Fibroblast of pulmonary artery (primary cell): Measurements from ENCODE around the gene HPCAL1.

Experiments used
- DNase-seq: peaks from one replicate; pipeline ENCODE4 v3.0.0-alpha.2; 2010; ENCODE audit warnings: low read depth
- H3K4me3 ChIP-seq: replicated peaks from 2 replicates; pipeline ENCODE4 v1.5.1; 2011; ENCODE audit warnings: low read depth, mild to moderate bottlenecking, control low read depth, low read length, moderate library complexity
- TF ChIP-seq, protein P1 (sequence below): IDR thresholded peaks from 2 replicates; pipeline ENCODE4 v1.5.1; 2011; ENCODE audit warnings: mild to moderate bottlenecking, control low read depth, low read length, inconsistent platforms; ENCODE audit errors: missing control alignments

The HPCAL1 gene

DNA sequence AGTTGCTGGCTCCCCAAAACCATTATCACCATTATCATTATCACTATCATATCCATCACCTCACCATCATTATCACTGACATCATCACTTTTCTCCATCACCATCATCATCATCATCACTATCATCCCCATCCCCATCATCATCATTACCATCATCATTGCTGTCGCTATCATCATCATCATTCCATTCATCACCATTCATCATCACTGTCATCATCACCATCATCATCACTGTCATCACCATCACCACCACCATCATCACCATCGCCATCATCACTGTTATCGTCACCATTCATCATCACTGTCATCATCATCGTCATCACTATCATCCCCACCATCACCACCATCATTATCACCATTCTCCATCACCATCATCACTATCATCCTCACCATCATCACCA is 9.0 kb downstream of the HPCAL1 start:
- DNase-seq: no peak
- TF ChIP-seq, protein P1, sequence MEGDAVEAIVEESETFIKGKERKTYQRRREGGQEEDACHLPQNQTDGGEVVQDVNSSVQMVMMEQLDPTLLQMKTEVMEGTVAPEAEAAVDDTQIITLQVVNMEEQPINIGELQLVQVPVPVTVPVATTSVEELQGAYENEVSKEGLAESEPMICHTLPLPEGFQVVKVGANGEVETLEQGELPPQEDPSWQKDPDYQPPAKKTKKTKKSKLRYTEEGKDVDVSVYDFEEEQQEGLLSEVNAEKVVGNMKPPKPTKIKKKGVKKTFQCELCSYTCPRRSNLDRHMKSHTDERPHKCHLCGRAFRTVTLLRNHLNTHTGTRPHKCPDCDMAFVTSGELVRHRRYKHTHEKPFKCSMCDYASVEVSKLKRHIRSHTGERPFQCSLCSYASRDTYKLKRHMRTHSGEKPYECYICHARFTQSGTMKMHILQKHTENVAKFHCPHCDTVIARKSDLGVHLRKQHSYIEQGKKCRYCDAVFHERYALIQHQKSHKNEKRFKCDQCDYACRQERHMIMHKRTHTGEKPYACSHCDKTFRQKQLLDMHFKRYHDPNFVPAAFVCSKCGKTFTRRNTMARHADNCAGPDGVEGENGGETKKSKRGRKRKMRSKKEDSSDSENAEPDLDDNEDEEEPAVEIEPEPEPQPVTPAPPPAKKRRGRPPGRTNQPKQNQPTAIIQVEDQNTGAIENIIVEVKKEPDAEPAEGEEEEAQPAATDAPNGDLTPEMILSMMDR: no peak

GRCh38 chr2:10312437-10312957 is 9.8 kb downstream of the HPCAL1 start:
- no peak for DNase-seq

More for the DNA sequence above, 9.0 kb downstream of the HPCAL1 start:
- no peak overlapping the region for H3K4me3 ChIP-seq

GRCh38 chr2:10316336-10316735 is 13.6 kb downstream of the HPCAL1 start:
- H3K4me3 ChIP-seq: no peak overlapping the region
- TF ChIP-seq, protein P1: no peak
- DNase-seq: peak; percentile 42

More at GRCh38 chr2:10312437-10312957, 9.8 kb downstream of the HPCAL1 start:
- TF ChIP-seq, protein P1: no peak
- H3K4me3 ChIP-seq: no peak overlapping the region

- no peak overlapping the region for H3K4me3 ChIP-seq
- no peak for DNase-seq
- TF ChIP-seq, protein P1: no peak
Measured at GRCh38 chr2:10316860-10317259, 14.2 kb downstream of the HPCAL1 start.

GRCh38 chr2:10317646-10318045 is 14.9 kb downstream of the HPCAL1 start:
- H3K4me3 ChIP-seq: no peak overlapping the region
- DNase-seq: no peak
- TF ChIP-seq, protein P1: no peak

GRCh38 chr2:10318345-10318744 is 15.6 kb downstream of the HPCAL1 start:
- TF ChIP-seq, protein P1: no peak
- DNase-seq: no peak
- H3K4me3 ChIP-seq: no peak overlapping the region

- no peak for DNase-seq
- TF ChIP-seq, protein P1: no peak
- H3K4me3 ChIP-seq: no peak overlapping the region
Measured at GRCh38 chr2:10319892-10320574, 17.3 kb downstream of the HPCAL1 start.
